Caco-2 (cell line): ENCODE measurements around the gene METTL15. TPM values are rescaled to one million over a fixed set of nuclear protein-coding genes. Genes with fewer than 3 reads are reported as not detected.
A peak's percentile ranks its signal among the peaks of the same experiment; 100 is the strongest.

Experiments used
- BruUV-seq: library from RNA; stranded (reverse); fragments of 400-500 nt; replicated peaks from 2 replicates; lab custom pipeline; 2021; lab: Mats Ljungman, UMichigan
- CTCF ChIA-PET: fragments of 300-600 bp; sonication (Branson Sonifier 250); formaldehyde crosslinking; loops from one replicate; lab custom pipeline; 2022; ENCODE audit warnings: antibody characterized with exemption; lab: Charles Lee
- POLR2A ChIA-PET: fragments of 300-600 bp; sonication (Branson Sonifier 250); formaldehyde crosslinking; loops from one replicate; lab custom pipeline; 2022; ENCODE audit warnings: antibody characterized with exemption; lab: Charles Lee
- DNase-seq, 2 experiments: peaks; one replicate each; pipeline versions ENCODE4 v3.0.0 to v3.0.0-alpha.2; 2020 to 2022
- H3K27me3 ChIP-seq: replicated peaks from 2 replicates; pipeline ENCODE4 v1.6.0; 2011; ENCODE audit warnings: low read length; ENCODE audit not compliant: control insufficient read depth, insufficient read depth
- H3K36me3 ChIP-seq: 2 replicates; pipeline ENCODE4 v1.5.1; 2011; ENCODE audit warnings: low read length; ENCODE audit not compliant: control insufficient read depth, insufficient read depth
- H3K4me1 ChIP-seq: fragments of 250-450 bp; sonication (Bioruptor Pico); 2 replicates; pipeline ENCODE4 v1.5.1; 2020; ENCODE audit warnings: mild to moderate bottlenecking
- H3K4me3 ChIP-seq: 2 replicates; pipeline ENCODE4 v1.5.1; 2011; ENCODE audit warnings: low read depth, mild to moderate bottlenecking, control low read depth, low read length
- H3K9me3 ChIP-seq: fragments of 250-450 bp; sonication (Bioruptor Pico); 2 replicates; pipeline ENCODE4 v1.5.1; 2020; ENCODE audit warnings: mild to moderate bottlenecking, moderate library complexity
- H3K27ac Mint-ChIP-seq: one replicate; pipeline ENCODE4 v1.8.0; 2022; ENCODE audit warnings: mixed read lengths; ENCODE audit not compliant: unreplicated experiment
- H3K27me3 Mint-ChIP-seq: one replicate; pipeline ENCODE4 v1.8.0; 2022; ENCODE audit warnings: mixed read lengths; ENCODE audit not compliant: insufficient read depth, unreplicated experiment
- H3K36me3 Mint-ChIP-seq: one replicate; pipeline ENCODE4 v1.8.0; 2022; ENCODE audit warnings: mild to moderate bottlenecking, mixed read lengths; ENCODE audit not compliant: insufficient read depth, unreplicated experiment
- H3K4me1 Mint-ChIP-seq: one replicate; pipeline ENCODE4 v1.8.0; 2022; ENCODE audit warnings: low read depth, mixed read lengths; ENCODE audit not compliant: unreplicated experiment
- H3K4me3 Mint-ChIP-seq: one replicate; pipeline ENCODE4 v1.8.0; 2022; ENCODE audit warnings: mild to moderate bottlenecking, moderate library complexity, mixed read lengths; ENCODE audit not compliant: unreplicated experiment
- H3K9me3 Mint-ChIP-seq: one replicate; pipeline ENCODE4 v1.8.0; 2022; ENCODE audit warnings: mixed read lengths; ENCODE audit not compliant: unreplicated experiment
- CTCF ChIP-seq, 2 experiments: fragments of 200-600 bp in 1 of 2; IDR thresholded peaks; 1 replicate in 1 of 2; 2 replicates in 1 of 2; pipeline versions ENCODE4 v1.5.1 to v1.8.0; 2011 to 2022; ENCODE audit warnings: antibody characterized with exemption in 1 of 2, control low read depth in 1 of 2, inconsistent platforms in 1 of 2, low read depth in 1 of 2, low read length in 1 of 2, mild to moderate bottlenecking in 1 of 2, moderate library complexity in 1 of 2; ENCODE audit not compliant: insufficient read depth in 1 of 2, severe bottlenecking in 1 of 2, unreplicated experiment in 1 of 2
- intact Hi-C: fragments of 100-400 bp; cut with micrococcal nuclease; formaldehyde crosslinking; loops from one replicate; pipeline ENCODE4 v1.10.0; 2022; ENCODE audit not compliant: unreplicated experiment
- total RNA-seq: library from RNA; stranded (reverse); gene quantifications from 2 replicates; pipeline ENCODE4 v1.2.3, GENCODE V29; 2022

Gene METTL15
- total RNA-seq, 1 experiment from 2014 or later = 14.4 TPM

DNA sequence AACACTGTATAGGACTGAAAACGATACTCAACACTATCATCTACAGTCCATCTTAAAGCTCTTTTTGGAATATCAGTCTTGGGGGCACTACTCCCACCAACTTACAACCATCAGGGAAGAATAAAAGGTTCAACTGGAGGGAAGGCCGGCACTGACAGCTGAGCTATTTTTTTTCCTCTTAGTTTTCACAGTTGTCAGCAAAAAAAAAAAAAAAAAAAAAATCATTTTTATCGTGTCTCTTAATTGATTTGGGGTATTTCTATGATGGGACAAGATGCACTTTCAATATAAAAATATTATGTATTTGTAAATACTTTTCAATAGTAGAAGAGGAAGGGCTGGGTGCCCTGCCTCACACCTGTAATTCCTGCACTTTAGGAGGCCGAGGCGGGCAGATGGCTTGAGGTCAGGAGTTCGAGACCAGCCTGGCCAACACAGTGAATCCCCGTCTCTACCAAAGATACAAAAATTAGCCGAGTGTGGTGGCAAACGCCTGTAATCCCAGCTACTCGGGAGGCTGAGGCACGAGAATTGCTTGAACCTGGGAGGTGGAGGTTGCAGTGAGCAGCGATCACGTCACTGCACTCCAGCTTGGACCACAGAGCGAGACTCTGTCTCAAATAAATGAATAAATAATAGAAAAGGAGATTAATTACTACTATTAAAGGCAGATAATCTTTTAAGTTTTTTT is 1.7 kb upstream of the METTL15 start:
- H3K9me3 ChIP-seq = no peaks in the 10 kb centered on the region
- no peak overlapping the region for H3K27ac Mint-ChIP-seq
- peak overlapping the region; percentile 94 for H3K4me3 Mint-ChIP-seq
- no TSS peak for BruUV-seq
- H3K4me1 ChIP-seq = peaks cover 12% of the 10 kb centered on the region; the same call in 1 of the 2 replicates
- no peak for DNase-seq
- H3K36me3 Mint-ChIP-seq = peaks cover 8% of the 10 kb centered on the region
- peak overlapping the region; percentile 52 for H3K4me3 ChIP-seq
- H3K27me3 Mint-ChIP-seq = no peaks in the 10 kb centered on the region
- POLR2A ChIA-PET = interaction anchor here (0.7 kb wide), 1 partner anchor 220 kb away, joined by 7 read pairs; no protein-coding TSS in a partner anchor
- intact Hi-C loops = no loop called here
- no peak for TF ChIP-seq CTCF (IDR thresholded peaks at IDR 0.05; ENCODE audit: insufficient read depth in 1 of 2, low read depth in 1 of 2, low read length in 1 of 2, severe bottlenecking in 1 of 2, unreplicated experiment in 1 of 2)
- no peaks in the 10 kb centered on the region for H3K9me3 Mint-ChIP-seq
- CTCF ChIA-PET = interaction anchor here (1.6 kb wide), 1 partner anchor 407 kb away, joined by 7 read pairs; the partner anchor contains the start of gene BDNF
- peaks cover 6% of the 10 kb centered on the region for H3K4me1 Mint-ChIP-seq
- H3K27me3 ChIP-seq = no peaks in the 10 kb centered on the region
- H3K36me3 ChIP-seq = no peaks in the 10 kb centered on the region

DNA sequence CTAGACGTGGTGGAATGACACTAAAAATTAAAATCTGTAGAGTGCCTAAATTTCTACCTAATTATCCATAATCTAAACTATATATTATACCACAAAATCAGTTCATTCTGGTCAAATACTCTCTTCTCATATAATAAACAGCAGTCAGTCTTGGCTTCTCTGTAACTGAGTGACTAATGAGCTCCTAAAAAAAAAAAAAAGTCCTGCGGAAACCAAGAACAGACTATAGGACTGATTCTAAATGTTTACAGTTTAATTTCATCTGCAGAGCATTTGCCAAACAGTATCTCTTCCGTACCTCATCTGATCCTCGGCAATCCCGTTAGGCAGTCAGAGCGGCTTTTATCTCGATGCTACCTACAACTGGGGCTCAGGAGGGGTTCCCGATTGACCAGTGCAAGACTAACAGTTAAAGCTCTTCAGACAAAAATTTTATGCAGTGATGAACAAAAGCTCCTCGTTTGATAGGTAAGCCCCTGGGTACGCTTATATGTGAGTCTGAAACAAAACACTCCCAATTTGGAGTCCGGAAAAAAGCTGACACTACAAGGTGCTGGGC is 918 bp upstream of the METTL15 start:
- Histone ChIP-seq H3K4me1 (peaks cover 14% of the 10 kb centered on the region; the same call in 1 of the 2 replicates), H3K4me3 (peak overlapping the region; percentile 52), H3K36me3 (no peaks in the 10 kb centered on the region), H3K9me3 (no peaks in the 10 kb centered on the region), H3K27me3 (no peaks in the 10 kb centered on the region)
- H3K27ac Mint-ChIP-seq = peak overlapping the region; percentile 98
- H3K27me3 Mint-ChIP-seq = no peaks in the 10 kb centered on the region
- H3K4me3 Mint-ChIP-seq = peak overlapping the region; percentile 94
- H3K9me3 Mint-ChIP-seq = no peaks in the 10 kb centered on the region
- no TSS peak for BruUV-seq
- peak in 1 of 2 experiments; percentile 34 for DNase-seq
- CTCF ChIA-PET = interaction anchor here (1.1 to 1.6 kb wide), 3 partner anchors 407 to 411 kb away, joined by 5 to 7 read pairs (median 6); partner anchors contain the start of gene BDNF
- peaks cover 8% of the 10 kb centered on the region for H3K36me3 Mint-ChIP-seq
- intact Hi-C loops = no loop called here
- H3K4me1 Mint-ChIP-seq = peaks cover 6% of the 10 kb centered on the region
- POLR2A ChIA-PET = interaction anchor here (0.8 to 1.2 kb wide), 3 partner anchors 389 to 487 kb away, joined by 5 to 9 read pairs (median 8); no protein-coding TSS in a partner anchor
- TF ChIP-seq CTCF (IDR thresholded peaks at IDR 0.05; ENCODE audit: insufficient read depth in 1 of 2, low read depth in 1 of 2, low read length in 1 of 2, severe bottlenecking in 1 of 2, unreplicated experiment in 1 of 2) = no peak

GRCh38 chr11:28108958-28109357 is 770 bp downstream of the METTL15 start:
- DNase-seq = no peak
- BruUV-seq = no TSS peak
- Histone ChIP-seq H3K4me1 (peaks cover 14% of the 10 kb centered on the region; the same call in 1 of the 2 replicates), H3K9me3 (no peaks in the 10 kb centered on the region), H3K36me3 (0 out of 2 replicates have a peak, but pooled peaks cover under 1% of the 10 kb centered on the region), H3K27me3 (no peaks in the 10 kb centered on the region), H3K4me3 (peak overlapping the region; percentile 39)
- ChIA-PET CTCF (no interaction called here), POLR2A (no interaction called here)
- peaks cover 10% of the 10 kb centered on the region for H3K36me3 Mint-ChIP-seq
- peaks cover 6% of the 10 kb centered on the region for H3K4me1 Mint-ChIP-seq
- TF ChIP-seq CTCF (IDR thresholded peaks at IDR 0.05; ENCODE audit: insufficient read depth in 1 of 2, low read depth in 1 of 2, low read length in 1 of 2, severe bottlenecking in 1 of 2, unreplicated experiment in 1 of 2) = no peak
- intact Hi-C loops = loop anchor here (1.0 to 2.0 kb wide), 2 partner anchors 266 to 410 kb away; no protein-coding TSS in a partner anchor
- H3K27ac Mint-ChIP-seq = peak overlapping the region; percentile 98
- no peaks in the 10 kb centered on the region for H3K9me3 Mint-ChIP-seq
- H3K27me3 Mint-ChIP-seq = no peaks in the 10 kb centered on the region
- peak overlapping the region; percentile 94 for H3K4me3 Mint-ChIP-seq
